HG03280 (cell line): ENCODE results near the gene C6orf136.
"Not testable (repeated sequence)": the region's sequence is repeated elsewhere in the genome, so short reads cannot be mapped to it uniquely, and the experiment has no call there.

Experiments
- ATAC-seq: cut with Tn5 transposase; IDR thresholded peaks from one replicate; pipeline ENCODE4 v1.9.1; 2021; ENCODE audit warnings: mild to moderate bottlenecking, moderate library complexity; ENCODE audit not compliant: unreplicated experiment

C6orf136 gene

DNA sequence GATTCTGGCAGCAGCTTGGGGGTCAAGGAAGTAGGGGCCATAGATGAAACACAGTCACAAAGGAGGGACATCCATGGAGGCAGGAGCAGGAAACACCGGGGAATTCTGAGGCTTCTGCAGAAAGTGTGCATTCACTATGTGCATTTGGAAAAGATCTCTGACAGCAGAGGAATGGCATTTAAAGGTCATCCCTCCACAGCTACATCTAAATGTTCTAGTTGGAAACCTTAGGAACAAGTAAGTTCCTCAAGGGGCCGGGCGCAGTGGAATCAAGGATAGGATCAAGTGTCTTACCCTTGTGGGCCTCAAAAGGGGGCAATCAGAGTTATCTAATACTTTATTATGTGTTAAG, 8.8 kb downstream of the C6orf136 start:
- ATAC-seq: no peak

DNA sequence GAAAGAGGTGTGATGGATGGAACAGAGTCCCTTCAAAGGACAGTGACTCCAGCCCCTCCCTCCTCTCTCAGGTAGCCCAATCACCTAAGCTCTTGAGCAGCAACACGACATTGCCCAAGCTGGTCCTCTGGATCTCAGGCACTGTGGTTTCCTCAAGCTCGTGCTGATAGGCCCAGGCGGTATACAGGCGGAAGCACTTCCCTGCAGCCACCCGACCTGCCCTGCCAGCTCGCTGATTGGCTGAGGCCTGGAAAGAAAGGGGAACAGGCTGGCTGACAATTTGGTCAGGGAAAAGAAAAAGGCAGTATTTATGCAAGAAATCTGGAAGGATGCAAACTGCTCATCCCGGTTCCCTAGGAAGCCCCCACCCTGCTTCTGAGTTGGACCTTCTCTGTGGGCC, 9.6 kb downstream of the C6orf136 start:
- no peak for ATAC-seq

GRCh38 chr6:30657454-30657853, 10.5 kb downstream of the C6orf136 start:
- no peak for ATAC-seq

DNA sequence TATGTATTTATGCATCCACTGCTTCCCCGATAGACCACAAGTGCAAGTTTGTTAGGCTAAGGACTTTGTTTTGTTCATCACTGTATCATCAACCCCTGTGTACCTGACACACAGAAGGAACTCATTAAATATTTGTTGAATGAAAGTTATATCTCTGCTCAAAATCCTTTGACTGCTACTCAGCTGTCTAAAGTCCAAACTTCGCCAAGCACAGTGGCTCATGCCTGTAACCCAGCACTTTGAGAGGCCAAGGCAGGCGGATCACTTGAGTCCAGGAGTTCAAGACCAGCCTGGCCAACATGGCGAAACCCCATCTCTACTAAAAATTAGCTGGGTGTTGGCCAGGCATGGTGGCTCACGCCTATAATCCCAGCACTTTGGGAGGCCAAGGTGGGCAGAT, 11.0 kb downstream of the C6orf136 start:
- ATAC-seq: not testable (repeated sequence)

DNA sequence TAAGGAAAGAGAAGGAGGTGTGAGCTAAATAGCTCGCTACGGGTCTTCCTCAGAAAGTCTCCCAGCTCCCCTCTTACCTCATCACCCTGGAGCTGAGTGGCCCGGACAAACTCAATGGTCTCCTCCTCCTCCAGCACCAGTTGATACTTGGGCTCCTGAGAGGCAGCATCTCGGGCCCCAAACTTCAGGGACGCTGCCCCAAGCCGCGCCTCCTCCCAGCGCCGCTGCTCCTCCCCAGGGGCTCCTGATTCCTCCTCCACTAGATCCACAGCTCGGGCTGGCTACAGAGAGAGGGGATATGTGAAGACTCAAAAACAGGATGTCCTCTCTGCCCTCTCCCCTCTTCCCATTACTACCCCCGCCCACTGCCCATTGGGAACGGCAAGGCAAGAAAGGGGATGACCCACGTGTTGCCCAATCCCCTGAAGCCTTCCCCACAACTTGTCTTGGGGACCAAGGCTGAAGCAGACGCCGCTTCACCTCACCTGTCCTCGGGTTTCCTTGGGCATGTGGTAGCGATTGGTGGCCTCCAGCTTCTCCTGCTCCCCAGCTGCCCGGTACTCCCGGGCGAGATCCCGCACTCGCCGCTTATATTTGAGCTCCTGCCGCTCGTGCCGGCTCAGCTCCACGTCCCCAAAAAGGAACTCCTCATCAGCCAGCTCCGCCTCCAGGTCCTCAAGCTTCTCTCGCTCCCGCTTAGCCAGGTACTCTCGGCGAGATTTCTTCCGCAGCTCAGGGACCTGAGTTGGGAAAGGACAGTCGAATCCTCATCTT, 18.2 kb downstream of the C6orf136 start:
- no peak for ATAC-seq

GRCh38 chr6:30666300-30666699, 19.4 kb downstream of the C6orf136 start:
- not testable (repeated sequence) for ATAC-seq

GRCh38 chr6:30670760-30671527, 24.0 kb downstream of the C6orf136 start:
- ATAC-seq: no peak

DNA sequence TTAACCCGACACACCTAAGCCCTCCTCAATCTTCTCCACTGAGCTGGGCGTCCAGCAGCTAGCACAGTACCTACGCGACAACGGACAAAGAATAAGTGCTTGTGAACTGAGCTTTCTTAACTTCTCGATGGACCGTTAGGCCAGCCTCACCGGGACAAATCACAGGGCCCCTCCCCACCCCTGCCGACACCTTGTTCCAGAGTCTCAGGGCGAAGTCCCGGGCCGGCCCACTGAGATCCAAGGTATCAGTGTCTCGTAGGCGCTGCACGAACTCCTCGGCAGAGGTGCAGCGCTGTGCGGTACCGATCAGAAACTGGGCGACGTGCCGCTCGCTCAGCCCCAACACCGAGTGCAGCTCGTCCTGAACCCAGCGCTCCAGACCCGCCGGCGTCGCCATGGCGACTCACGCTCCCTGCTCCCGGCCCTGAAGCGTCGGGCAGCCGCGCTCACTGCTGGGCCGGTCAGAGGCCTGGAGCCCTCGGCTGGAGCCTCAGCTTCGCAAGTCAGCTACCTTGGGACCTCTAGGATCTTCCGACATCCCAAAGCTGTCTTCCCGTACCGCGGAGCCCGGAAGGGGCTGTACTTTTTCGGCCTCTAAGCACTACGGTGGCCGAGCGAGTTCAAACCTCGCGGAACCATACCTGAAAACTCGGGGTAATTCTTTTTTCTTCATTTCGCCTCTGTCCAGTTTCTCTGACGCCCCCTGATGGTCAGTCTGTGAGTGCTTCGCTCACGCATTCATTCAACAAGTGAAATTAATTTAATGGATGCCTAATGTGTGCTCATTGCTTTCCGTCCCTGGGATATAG, 25.7 kb downstream of the C6orf136 start, which contains the start of gene DHX16:
Gene DHX16 (minus strand): TSS at position 562 of the 809 bp plus-strand sequence. CDS start 165 bp downstream, at position 397.
- ATAC-seq: peak; percentile 76

GRCh38 chr6:30676660-30677285, 29.8 kb downstream of the C6orf136 start:
- ATAC-seq: no peak

- peak; percentile 51 for ATAC-seq
These were observed 32.2 kb downstream of the C6orf136 start for GRCh38 chr6:30678964-30679726.

GRCh38 chr6:30679765-30680535, 33.0 kb downstream of the C6orf136 start:
- ATAC-seq: no peak

- ATAC-seq: no peak
These were observed 34.8 kb downstream of the C6orf136 start for GRCh38 chr6:30681766-30682142.

GRCh38 chr6:30682143-30683117, 35.5 kb downstream of the C6orf136 start:
- peak; percentile 51 for ATAC-seq

DNA sequence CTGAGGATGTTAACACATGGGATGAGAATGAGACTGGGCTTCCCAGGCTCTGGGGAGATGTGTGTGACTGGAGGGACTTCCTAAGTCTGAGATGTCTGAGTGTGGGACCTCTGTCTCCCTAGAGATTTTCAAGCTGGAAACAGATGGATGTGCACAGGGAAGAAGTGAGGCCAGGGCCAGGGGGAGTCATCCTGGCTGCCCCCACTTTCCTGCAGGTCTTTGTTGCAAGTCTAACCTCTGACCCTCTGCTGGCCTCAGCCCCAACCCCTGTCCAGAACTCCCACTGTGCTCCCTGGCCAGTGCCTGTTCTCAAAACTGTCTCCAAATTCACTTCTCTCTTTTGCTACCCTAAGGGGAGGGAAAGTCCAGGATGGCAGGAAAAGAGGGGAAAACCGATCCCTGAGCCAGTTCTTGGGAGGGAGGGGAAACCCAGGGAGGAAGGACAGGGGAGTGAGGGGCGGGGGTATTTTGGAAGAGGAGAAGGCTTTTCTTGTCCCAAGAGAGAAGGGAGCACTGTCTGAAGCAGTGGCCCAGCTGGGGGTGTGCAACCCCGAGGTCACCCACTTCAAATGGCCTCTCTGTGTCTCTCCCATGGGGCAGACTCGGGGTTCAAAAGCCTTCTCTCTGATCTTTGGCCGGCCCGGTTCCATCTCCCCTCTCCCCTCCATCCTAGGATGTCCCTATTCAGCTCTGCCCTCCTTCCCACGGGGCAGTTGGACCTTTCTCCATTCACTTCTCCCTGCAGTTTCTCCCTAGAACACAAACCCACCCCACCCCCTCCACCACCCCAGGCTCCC, 36.4 kb downstream of the C6orf136 start:
- no peak for ATAC-seq

DNA sequence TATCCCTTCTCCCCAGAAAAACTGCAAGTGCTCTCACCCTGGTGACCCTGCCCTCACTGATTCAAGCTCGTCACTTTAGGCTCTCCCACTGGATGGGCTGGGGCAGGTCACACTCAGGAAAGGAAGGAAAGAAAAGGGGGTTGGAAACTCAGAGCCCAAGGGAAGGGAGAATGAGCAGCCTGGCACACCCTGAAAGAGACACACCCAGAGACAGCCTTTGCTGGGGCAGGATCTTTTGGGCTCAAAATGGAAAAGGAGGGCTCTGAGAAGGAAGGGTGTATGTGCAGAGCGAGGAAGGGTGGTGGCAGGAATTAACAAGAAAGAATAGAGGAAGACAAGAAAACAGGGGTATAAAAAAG, 37.0 kb downstream of the C6orf136 start:
- no peak for ATAC-seq

- no peak for ATAC-seq
These were observed 37.6 kb downstream of the C6orf136 start for GRCh38 chr6:30684386-30685156.
